Liver (tissue), 3 donors: Measurements from ENCODE around the gene MMP8.

ENCODE experiments used
- CTCF ChIP-seq: fragments of 150-350 bp; IDR thresholded peaks from 2 replicates; pipeline ENCODE4 v1.5.1; 2017; ENCODE audit warnings: improper control_type of control experiment, low read depth, low read length; ENCODE audit not compliant: missing input control
- FOXA1 ChIP-seq: IDR thresholded peaks from 2 replicates; pipeline ENCODE4 v1.6.1; 2016; ENCODE audit warnings: antibody characterized with exemption
- NR2F2 ChIP-seq: IDR thresholded peaks from 2 replicates; pipeline ENCODE4 v1.6.1; 2016; ENCODE audit warnings: antibody characterized with exemption
- RAD21 ChIP-seq, 2 donors: IDR thresholded peaks; 2 replicates each; pipeline ENCODE4 v1.6.1; 2016; ENCODE audit warnings: antibody characterized with exemption in 2 of 2, mild to moderate bottlenecking in 2 of 2
- REST ChIP-seq: IDR thresholded peaks from 2 replicates; pipeline ENCODE4 v1.6.1; 2016; ENCODE audit warnings: antibody characterized with exemption, mild to moderate bottlenecking
- RXRA ChIP-seq, 2 donors: IDR thresholded peaks; 2 replicates each; pipeline ENCODE4 v1.6.1; 2017 to 2018; ENCODE audit warnings: antibody characterized with exemption in 2 of 2, mild to moderate bottlenecking in 1 of 2
- SP1 ChIP-seq: IDR thresholded peaks from 2 replicates; pipeline ENCODE4 v1.6.1; 2018; ENCODE audit warnings: antibody characterized with exemption, mild to moderate bottlenecking
- TAF1 ChIP-seq: conservative IDR thresholded peaks from 2 replicates; pipeline ENCODE4 v1.6.1; 2016; ENCODE audit warnings: antibody characterized with exemption, mild to moderate bottlenecking
- TF ChIP-seq, protein P1 (sequence below): IDR thresholded peaks from 2 replicates; pipeline ENCODE4 v1.6.1; 2016; ENCODE audit warnings: antibody characterized with exemption
- TF ChIP-seq, protein P2 (sequence below): IDR thresholded peaks from 2 replicates; pipeline ENCODE4 v1.6.1; 2016; ENCODE audit warnings: antibody characterized with exemption
- TF ChIP-seq, protein P3 (sequence below): IDR thresholded peaks from 2 replicates; pipeline ENCODE4 v1.6.1; 2016; ENCODE audit warnings: antibody characterized with exemption
- donor health status: healthy.
- donor health status: healthy.

- TF ChIP-seq CTCF = no peak
- no peak for TF ChIP-seq RXRA (IDR thresholded peaks at IDR 0.05)
- no peak for TF ChIP-seq SP1
- no peak for TF ChIP-seq TAF1
- TF ChIP-seq, protein P1, sequence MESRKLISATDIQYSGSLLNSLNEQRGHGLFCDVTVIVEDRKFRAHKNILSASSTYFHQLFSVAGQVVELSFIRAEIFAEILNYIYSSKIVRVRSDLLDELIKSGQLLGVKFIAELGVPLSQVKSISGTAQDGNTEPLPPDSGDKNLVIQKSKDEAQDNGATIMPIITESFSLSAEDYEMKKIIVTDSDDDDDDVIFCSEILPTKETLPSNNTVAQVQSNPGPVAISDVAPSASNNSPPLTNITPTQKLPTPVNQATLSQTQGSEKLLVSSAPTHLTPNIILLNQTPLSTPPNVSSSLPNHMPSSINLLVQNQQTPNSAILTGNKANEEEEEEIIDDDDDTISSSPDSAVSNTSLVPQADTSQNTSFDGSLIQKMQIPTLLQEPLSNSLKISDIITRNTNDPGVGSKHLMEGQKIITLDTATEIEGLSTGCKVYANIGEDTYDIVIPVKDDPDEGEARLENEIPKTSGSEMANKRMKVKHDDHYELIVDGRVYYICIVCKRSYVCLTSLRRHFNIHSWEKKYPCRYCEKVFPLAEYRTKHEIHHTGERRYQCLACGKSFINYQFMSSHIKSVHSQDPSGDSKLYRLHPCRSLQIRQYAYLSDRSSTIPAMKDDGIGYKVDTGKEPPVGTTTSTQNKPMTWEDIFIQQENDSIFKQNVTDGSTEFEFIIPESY = no peak
- TF ChIP-seq, protein P2, sequence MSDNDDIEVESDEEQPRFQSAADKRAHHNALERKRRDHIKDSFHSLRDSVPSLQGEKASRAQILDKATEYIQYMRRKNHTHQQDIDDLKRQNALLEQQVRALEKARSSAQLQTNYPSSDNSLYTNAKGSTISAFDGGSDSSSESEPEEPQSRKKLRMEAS = no peak
- TF ChIP-seq FOXA1 = no peak
- TF ChIP-seq NR2F2 = no peak
- TF ChIP-seq, protein P3, sequence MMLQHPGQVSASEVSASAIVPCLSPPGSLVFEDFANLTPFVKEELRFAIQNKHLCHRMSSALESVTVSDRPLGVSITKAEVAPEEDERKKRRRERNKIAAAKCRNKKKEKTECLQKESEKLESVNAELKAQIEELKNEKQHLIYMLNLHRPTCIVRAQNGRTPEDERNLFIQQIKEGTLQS = no peak
- no peak for TF ChIP-seq RAD21 (IDR thresholded peaks at IDR 0.05)
- no peak for TF ChIP-seq REST
Observed at GRCh38 chr11:102719620-102720277, 5.0 kb downstream of the MMP8 start.
